ENCODE measurements around the gene DND1.
"Not testable (repeated sequence)": the region's sequence is repeated elsewhere in the genome, so short reads cannot be mapped to it uniquely, and the experiment has no call there.

DND1 gene

DNA sequence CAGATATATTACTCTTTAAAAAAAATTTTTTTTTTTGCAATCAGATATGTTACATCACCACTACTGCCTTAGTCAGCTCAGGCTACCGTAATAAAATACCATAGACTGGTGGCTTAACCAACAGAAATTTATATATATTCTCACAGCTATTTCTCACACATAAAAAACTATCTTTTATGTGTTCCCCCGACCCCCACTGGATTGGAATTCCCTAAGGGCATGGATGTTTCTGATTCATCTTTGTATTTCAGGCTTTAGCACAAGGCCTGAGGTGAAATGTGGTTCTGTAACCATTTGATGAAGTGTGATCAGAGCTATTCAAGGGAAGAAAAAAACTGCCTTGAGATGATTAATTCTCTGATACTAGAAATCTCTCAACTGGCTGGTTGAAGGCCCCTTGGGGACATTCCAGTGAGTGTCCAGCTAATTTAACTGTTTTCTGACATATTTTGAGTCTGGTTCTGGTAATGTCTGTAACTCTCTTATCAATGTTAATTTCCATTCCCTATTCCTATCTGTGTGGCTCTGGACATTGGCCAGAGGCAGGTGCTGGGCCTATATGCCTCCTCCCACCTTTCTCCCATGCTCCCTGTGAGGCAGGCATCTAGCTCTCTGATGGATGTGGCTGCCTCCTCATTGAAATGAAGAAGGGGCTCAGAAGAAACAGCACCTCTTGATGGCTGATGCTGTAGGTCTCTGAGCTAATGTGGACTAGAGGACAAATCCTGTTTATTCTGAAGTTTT lies 42.9 kb downstream of the DND1 start:
- DNase-seq (ENCODE audit: low spot score): no peak

DNA sequence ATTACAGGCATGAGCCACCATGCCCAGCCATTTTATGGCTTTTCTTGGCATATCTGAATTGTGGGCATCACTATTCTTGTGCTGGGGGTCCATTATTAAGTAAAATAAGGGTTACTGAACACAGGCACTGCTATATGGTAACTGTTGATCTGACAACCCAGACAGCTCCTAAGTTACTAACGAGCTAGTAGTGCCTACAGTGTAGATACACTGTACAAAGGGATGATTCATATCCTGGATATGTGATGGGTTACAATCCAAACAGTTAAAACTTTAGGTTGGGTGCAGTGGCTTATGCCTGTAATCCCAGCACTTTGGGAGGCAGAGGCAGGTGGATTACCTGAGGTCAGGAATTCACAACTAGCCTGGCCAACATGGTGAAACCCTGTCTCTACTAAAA lies 44.7 kb downstream of the DND1 start:
- no peak for DNase-seq (ENCODE audit: low spot score)

DNA sequence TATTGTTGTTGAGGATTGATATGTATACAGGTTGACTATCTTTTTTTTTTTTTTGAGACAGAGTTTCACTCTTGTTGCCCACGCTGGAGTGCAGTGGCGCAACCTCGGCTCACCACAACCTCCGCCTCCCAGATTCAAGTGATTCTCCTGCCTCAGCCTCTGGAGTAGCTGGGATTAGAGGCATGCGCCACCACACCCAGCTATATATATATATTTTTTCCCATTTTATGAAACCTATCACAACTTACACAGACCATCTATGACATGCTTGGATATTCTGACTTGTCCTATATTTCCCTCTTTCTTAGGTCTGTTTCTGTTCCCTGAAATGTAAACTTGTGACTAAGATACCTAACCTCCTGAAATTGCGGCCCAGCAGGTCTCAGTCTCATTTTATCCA lies 45.4 kb downstream of the DND1 start:
- DNase-seq (ENCODE audit: low spot score): no peak

DNA sequence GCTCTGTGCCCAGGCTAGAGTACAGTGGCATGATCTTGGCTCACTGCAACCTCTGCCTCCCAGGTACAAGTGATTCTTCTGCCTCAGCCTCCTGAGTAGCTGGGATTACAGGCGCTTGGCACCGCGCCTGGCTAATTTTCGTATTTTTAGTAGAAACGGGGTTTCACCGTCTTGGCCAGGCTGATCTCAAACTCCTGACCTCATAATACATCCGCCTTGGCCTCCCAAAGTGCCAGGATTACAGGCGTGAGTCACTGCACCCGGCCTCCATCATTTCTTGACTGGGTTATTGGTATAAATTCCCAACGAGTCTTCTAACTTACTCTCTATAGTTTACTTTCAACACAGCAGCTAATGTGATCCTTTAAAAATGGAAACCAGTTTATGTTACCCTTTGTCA lies 48.5 kb downstream of the DND1 start:
- DNase-seq (ENCODE audit: low spot score): not testable (repeated sequence)

DNA sequence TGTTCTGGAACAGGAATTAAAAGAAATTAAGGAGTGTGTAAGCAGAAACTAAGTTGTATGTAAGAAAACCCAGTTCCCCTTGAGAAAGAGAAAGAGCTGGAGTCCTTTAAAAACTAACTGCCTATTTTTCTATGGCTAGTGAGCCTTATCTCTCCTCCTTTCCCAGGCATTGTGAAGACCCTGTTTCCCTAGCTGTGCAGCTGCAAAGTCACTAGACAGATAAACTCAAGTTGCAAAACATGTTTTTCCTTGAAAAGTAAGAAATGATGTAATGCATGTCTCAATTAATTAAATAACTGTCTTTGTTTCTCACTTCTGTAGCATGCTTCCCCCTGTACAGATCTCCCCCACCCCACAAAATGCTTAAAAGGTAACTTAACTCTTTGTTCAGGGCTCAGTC lies 50.3 kb downstream of the DND1 start:
- not testable (repeated sequence) for DNase-seq (ENCODE audit: low spot score)

DNA sequence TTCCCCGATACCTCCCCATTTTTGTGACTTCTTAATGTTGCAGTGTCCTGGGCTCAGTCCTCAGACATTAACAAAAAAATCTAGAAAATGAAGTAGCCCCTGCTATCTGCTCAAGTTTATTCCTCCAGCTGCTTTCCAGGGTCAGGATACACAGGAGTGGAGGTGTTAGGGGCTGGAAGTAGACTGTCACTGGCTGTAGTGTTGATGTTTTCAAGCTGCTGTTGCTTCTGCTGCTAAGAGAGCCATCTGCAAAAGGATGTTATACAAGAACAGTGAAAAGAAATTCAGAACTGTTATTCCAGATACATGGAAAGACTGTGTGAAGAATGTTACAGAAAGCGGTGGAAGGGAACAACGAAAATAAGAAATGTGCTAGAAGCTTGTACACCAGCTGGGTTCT lies 51.1 kb downstream of the DND1 start:
- DNase-seq (ENCODE audit: low spot score): no peak

Data from RKO (cell line).